CD4-positive, alpha-beta memory T cell (primary cell): Measurements from ENCODE around the gene CELF4. TPM values are rescaled to one million over a fixed set of nuclear protein-coding genes. Genes with fewer than 3 reads are reported as not detected.

ENCODE experiments used
- CTCF ChIA-PET: fragments of 350-600 bp; sonication (Branson Sonifier 250); formaldehyde crosslinking; loops from one replicate; lab custom pipeline; 2021; ENCODE audit warnings: inconsistent platforms; ENCODE audit not compliant: partially characterized antibody; lab: Charles Lee
- POLR2A ChIA-PET: fragments of 350-600 bp; sonication (Branson Sonifier 250); formaldehyde crosslinking; loops from one replicate; lab custom pipeline; 2021; ENCODE audit not compliant: partially characterized antibody; lab: Charles Lee
- DNase-seq, 5 donors: peaks; one replicate each; pipeline versions ENCODE4 v3.0.0 to v3.0.0-alpha.2; 2020 to 2022; ENCODE audit warnings: mixed read lengths in 1 of 5
- H3K27ac ChIP-seq: one replicate; pipeline ENCODE4 v1.7.0; 2013; ENCODE audit warnings: low read depth, low read length
- H3K27me3 ChIP-seq: 2 replicates; pipeline ENCODE4 v1.7.0; 2013; ENCODE audit warnings: mild to moderate bottlenecking, low read length, moderate library complexity; ENCODE audit not compliant: insufficient read depth
- H3K36me3 ChIP-seq: 2 replicates; pipeline ENCODE4 v1.7.0; 2013; ENCODE audit warnings: mild to moderate bottlenecking, low read length, moderate library complexity; ENCODE audit not compliant: insufficient read depth
- H3K4me1 ChIP-seq: 2 replicates; pipeline ENCODE4 v1.7.0; 2013; ENCODE audit warnings: mild to moderate bottlenecking, low read length, moderate library complexity; ENCODE audit not compliant: insufficient read depth
- H3K4me3 ChIP-seq, 2 donors: one replicate each; pipeline ENCODE4 v1.7.0; 2013; ENCODE audit warnings: low read length in 2 of 2, mild to moderate bottlenecking in 1 of 2
- H3K9me3 ChIP-seq, 2 donors: one replicate each; pipeline ENCODE4 v1.7.0; 2013; ENCODE audit warnings: low read length in 2 of 2, control low read depth in 1 of 2; ENCODE audit not compliant: control insufficient read depth in 1 of 2
- H3K27ac Mint-ChIP-seq, 7 donors: one replicate each; pipeline ENCODE4 v1.8.0; 2020 to 2021; ENCODE audit warnings: mixed read lengths in 7 of 7, mild to moderate bottlenecking in 6 of 7, inconsistent platforms in 3 of 7, moderate library complexity in 3 of 7
- H3K27me3 Mint-ChIP-seq, 2 donors: one replicate each; pipeline ENCODE4 v1.8.0; 2020 to 2021; ENCODE audit warnings: mixed read lengths in 2 of 2
- H3K36me3 Mint-ChIP-seq, 2 donors: one replicate each; pipeline ENCODE4 v1.8.0; 2020 to 2021; ENCODE audit warnings: mixed read lengths in 2 of 2, inconsistent platforms in 1 of 2, mild to moderate bottlenecking in 1 of 2
- H3K4me1 Mint-ChIP-seq, 4 donors: one replicate each; pipeline ENCODE4 v1.8.0; 2020 to 2021; ENCODE audit warnings: mixed read lengths in 4 of 4, mild to moderate bottlenecking in 1 of 4
- H3K4me3 Mint-ChIP-seq, 8 donors: one replicate each; pipeline ENCODE4 v1.8.0; 2020 to 2021; ENCODE audit warnings: mixed read lengths in 8 of 8, mild to moderate bottlenecking in 7 of 8, moderate library complexity in 6 of 8, inconsistent platforms in 3 of 8
- H3K9me3 Mint-ChIP-seq, 8 donors: one replicate each; pipeline ENCODE4 v1.8.0; 2020 to 2021; ENCODE audit warnings: mixed read lengths in 8 of 8, mild to moderate bottlenecking in 5 of 8, inconsistent platforms in 3 of 8, moderate library complexity in 1 of 8
- intact Hi-C: fragments of 100-400 bp; cut with micrococcal nuclease; formaldehyde crosslinking; loops from one replicate; pipeline ENCODE4 v1.15.1; 2023
- polyA plus RNA-seq, 2 donors: library from polyadenylated mRNA; unstranded; fragments of 300-500 nt; fragmentation: Illumina TruSeq; gene quantifications; one replicate each; pipeline ENCODE4 v1.2.3, GENCODE V29; 2021
- total RNA-seq, 2 experiments: library from RNA; stranded (reverse); gene quantifications; one replicate each; pipeline ENCODE4 v1.2.3, GENCODE V29; 2021

Gene CELF4
- total and polyA plus RNA-seq, 4 experiments from 2014 or later, result 0.23 TPM; not detected in 3

DNA sequence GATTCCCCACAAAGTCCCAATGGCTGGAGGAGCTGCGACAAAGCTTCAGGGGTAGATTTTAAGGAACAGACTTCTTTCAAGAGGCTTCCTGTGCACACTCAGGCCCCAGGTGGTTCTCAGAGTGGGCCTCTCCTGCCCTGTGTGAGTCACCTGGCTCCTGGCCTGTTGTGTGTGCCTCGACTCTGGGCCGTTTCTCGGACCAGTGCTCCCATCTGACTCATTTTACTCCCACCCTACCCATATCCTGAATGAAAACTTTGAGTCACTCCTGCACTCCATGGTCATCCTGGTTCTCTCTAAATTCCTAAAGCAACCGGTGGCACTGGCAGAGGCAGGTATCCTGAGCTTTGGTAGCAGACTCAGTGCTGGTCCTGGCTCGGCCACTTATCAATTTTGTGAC, 84.1 kb downstream of the CELF4 start:
- H3K4me1 Mint-ChIP-seq, result peaks cover 0 to 6% (median 5%) of the 10 kb centered on the region in 4 donors
- Histone ChIP-seq H3K4me1 (no peaks in the 10 kb centered on the region), H3K27me3 (peaks cover 3% of the 10 kb centered on the region), H3K4me3 (no peak overlapping the region), H3K9me3 (no peaks in the 10 kb centered on the region), H3K36me3 (no peaks in the 10 kb centered on the region), H3K27ac (no peak overlapping the region)
- peaks cover 0 to 7% (median under 1%) of the 10 kb centered on the region in 8 donors for H3K9me3 Mint-ChIP-seq
- peaks cover 19 to 25% of the 10 kb centered on the region in 2 donors for H3K27me3 Mint-ChIP-seq
- no peak overlapping the region for H3K27ac Mint-ChIP-seq
- CTCF ChIA-PET, result no interaction called here
- H3K36me3 Mint-ChIP-seq, result no peaks in the 10 kb centered on the region
- DNase-seq, result no peak
- intact Hi-C loops, result loop anchor here (10.0 kb wide), 1 partner anchor 997 kb away; no protein-coding TSS in a partner anchor
- POLR2A ChIA-PET, result no interaction called here
- no peak overlapping the region for H3K4me3 Mint-ChIP-seq

DNA sequence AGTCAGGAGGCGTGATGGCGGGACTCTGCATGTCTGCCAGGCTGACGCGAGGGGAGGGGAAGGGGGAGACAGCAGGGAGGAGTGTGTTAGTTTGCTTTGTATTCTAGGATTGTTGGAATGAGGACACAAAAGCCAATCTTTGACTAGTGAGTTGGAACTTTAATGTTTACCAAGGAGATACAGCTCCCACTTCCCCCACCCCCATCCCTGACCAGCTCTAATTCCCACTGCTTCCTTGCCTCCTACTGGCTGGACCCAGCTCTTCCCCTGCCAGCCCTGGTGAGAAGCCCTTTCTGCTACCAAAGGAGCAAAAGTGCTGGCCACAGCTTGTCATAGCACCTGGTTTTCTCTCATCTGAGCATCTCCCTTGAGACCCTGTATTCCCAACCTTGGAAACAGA, 84.5 kb downstream of the CELF4 start:
- intact Hi-C loops, result loop anchor here (10.0 kb wide), 1 partner anchor 996 kb away; no protein-coding TSS in a partner anchor
- Histone ChIP-seq H3K27me3 (no peaks in the 10 kb centered on the region), H3K36me3 (no peaks in the 10 kb centered on the region), H3K4me3 (no peak overlapping the region), H3K9me3 (no peaks in the 10 kb centered on the region), H3K4me1 (no peaks in the 10 kb centered on the region), H3K27ac (no peak overlapping the region)
- peaks cover 15 to 21% of the 10 kb centered on the region in 2 donors for H3K27me3 Mint-ChIP-seq
- ChIA-PET CTCF (no interaction called here), POLR2A (no interaction called here)
- H3K36me3 Mint-ChIP-seq, result no peaks in the 10 kb centered on the region
- peaks cover 0 to 5% (median 2%) of the 10 kb centered on the region in 4 donors for H3K4me1 Mint-ChIP-seq
- H3K27ac Mint-ChIP-seq, result no peak overlapping the region
- no peak for DNase-seq
- H3K4me3 Mint-ChIP-seq, result no peak overlapping the region
- H3K9me3 Mint-ChIP-seq, result peaks cover 0 to 7% (median under 1%) of the 10 kb centered on the region in 8 donors

DNA sequence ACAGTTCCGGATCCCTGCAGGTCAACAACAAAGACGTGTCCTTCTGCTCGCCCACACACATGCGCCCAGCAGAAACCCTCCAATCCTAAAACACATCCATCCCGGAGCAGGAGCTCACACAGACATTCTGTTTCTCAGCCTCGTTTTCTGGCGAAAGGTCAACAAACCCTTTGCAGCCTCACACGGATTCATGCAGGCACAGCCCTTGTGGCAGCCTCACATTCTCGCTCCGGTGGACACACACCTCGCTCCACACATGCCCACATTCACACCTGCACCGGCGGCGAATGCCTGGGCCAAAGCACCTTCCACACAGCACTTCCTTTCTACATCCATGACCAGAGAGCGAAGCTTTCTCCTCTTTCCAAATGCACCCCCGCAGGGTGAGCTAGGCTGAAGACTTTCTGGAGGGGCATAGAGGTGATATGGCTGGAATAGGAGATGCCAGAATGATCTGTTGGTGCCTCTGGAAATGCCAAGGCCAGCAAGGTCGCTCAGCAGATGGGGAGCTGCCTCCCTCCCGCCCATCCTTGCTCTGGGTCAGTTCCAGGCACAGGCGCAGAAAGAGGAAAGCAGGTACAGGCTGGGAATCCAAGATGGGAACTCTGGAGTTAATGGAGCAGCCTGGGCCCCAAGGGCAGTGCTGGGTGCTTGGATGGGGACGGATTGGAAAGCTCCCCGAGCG, 88.8 kb downstream of the CELF4 start:
- Mint-ChIP-seq H3K9me3 (peaks cover 0 to 2% (median 0%) of the 10 kb centered on the region in 8 donors), H3K27ac (peak overlapping the region in 1 of 7 donors; percentile 18), H3K36me3 (no peaks in the 10 kb centered on the region), H3K4me1 (no peaks in the 10 kb centered on the region), H3K4me3 (no peak overlapping the region), H3K27me3 (peaks cover 0 to 3% of the 10 kb centered on the region in 2 donors)
- CTCF ChIA-PET, result no interaction called here
- Histone ChIP-seq H3K36me3 (no peaks in the 10 kb centered on the region), H3K27me3 (no peaks in the 10 kb centered on the region), H3K4me3 (no peak overlapping the region), H3K27ac (no peak overlapping the region), H3K4me1 (no peaks in the 10 kb centered on the region), H3K9me3 (no peaks in the 10 kb centered on the region)
- POLR2A ChIA-PET, result no interaction called here
- intact Hi-C loops, result no loop called here
- no peak for DNase-seq

DNA sequence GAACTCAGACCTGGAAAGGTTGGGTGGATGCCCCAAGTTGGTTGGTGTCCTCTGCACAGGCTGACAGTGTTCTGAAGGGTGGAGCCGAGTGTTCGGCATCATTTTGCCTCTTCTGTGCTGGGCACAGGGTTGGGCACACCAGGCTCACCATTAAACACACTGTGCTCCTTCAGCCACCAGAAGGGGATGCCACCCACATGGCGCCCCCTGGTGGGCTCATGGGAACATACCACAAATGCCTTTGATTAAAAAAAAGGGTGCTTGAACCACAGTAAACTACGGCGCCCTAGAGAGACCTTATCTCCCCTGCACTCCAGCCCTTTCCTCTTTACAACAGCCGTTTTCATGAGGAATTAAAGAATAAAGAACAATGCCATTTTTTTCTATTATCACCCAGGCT, 89.4 kb downstream of the CELF4 start:
- H3K27ac Mint-ChIP-seq, result peak overlapping the region in 1 of 7 donors; percentile 18
- no peaks in the 10 kb centered on the region for H3K4me1 ChIP-seq
- CTCF ChIA-PET, result no interaction called here
- peaks cover 0 to 2% (median 0%) of the 10 kb centered on the region in 8 donors for H3K9me3 Mint-ChIP-seq
- intact Hi-C loops, result no loop called here
- H3K27ac ChIP-seq, result no peak overlapping the region
- H3K27me3 Mint-ChIP-seq, result peaks cover 0 to 3% of the 10 kb centered on the region in 2 donors
- no peaks in the 10 kb centered on the region for H3K27me3 ChIP-seq
- no peaks in the 10 kb centered on the region for H3K4me1 Mint-ChIP-seq
- POLR2A ChIA-PET, result no interaction called here
- H3K36me3 ChIP-seq, result no peaks in the 10 kb centered on the region
- H3K9me3 ChIP-seq, result no peaks in the 10 kb centered on the region
- no peak overlapping the region for H3K4me3 ChIP-seq
- no peak for DNase-seq
- H3K4me3 Mint-ChIP-seq, result no peak overlapping the region
- H3K36me3 Mint-ChIP-seq, result no peaks in the 10 kb centered on the region

DNA sequence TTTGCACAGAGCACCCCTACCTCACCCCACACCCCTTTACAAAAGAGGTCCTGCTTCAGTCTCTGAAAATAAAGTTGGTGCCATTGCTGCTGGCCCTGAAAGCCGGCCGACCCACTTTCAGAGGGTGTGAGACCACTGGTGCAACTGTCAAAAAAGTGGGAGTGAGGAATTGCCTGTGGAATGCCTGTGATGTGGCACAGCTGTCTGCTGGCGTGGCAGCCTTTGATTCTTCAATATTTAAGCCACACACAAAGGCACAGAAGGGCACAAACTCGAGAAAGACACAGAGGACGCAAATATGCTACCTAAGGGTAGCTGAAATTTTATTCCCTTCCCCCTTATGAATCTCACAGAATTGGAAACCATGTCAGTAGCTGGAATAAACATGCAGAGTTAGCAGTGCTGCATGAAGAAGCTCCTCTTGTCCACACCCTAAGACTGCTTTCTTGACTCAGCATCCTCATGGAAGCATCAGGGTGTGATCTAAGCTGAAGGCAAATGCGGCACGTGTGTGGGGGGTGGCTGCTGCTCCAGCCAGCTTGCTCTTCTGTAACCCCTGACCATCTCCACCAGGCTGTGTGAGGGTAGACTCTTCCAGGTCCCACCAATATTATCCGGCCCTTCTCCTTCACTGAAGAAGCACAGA, 92.3 kb downstream of the CELF4 start:
- no peak overlapping the region for H3K4me3 ChIP-seq
- POLR2A ChIA-PET, result no interaction called here
- Mint-ChIP-seq H3K4me3 (no peak overlapping the region), H3K9me3 (peaks cover 0 to 3% (median 0%) of the 10 kb centered on the region in 8 donors), H3K27ac (no peak overlapping the region), H3K36me3 (no peaks in the 10 kb centered on the region), H3K4me1 (no peaks in the 10 kb centered on the region), H3K27me3 (no peaks in the 10 kb centered on the region)
- no peaks in the 10 kb centered on the region for H3K4me1 ChIP-seq
- DNase-seq, result no peak
- H3K27ac ChIP-seq, result no peak overlapping the region
- H3K36me3 ChIP-seq, result no peaks in the 10 kb centered on the region
- CTCF ChIA-PET, result no interaction called here
- no peaks in the 10 kb centered on the region for H3K27me3 ChIP-seq
- intact Hi-C loops, result no loop called here
- no peaks in the 10 kb centered on the region for H3K9me3 ChIP-seq

DNA sequence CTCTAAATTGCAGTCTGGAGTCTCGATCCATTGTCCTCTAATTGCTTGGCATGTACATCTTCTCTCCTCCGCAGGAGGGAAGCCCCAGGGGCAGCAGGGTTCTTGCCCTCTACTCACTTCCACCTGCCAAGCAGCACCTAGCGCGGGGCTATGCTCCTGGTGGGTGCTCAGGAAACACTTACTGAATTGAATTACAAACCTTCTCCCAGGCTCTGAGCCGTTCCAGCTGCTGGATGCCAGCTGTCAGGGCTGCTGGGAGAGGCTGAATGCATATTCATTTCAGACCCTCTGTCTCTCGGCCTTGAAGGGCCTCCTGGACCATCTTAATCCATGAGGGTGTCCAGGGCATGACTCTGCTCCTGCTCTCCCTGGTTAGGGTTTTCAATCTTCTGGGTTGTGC, 94.0 kb downstream of the CELF4 start:
- Mint-ChIP-seq H3K4me1 (no peaks in the 10 kb centered on the region), H3K27ac (no peak overlapping the region), H3K9me3 (peaks cover 0 to 3% (median 0%) of the 10 kb centered on the region in 8 donors), H3K36me3 (no peaks in the 10 kb centered on the region), H3K4me3 (no peak overlapping the region), H3K27me3 (peaks cover 2% of the 10 kb centered on the region in 2 donors)
- no peak overlapping the region for H3K27ac ChIP-seq
- intact Hi-C loops, result no loop called here
- H3K4me3 ChIP-seq, result no peak overlapping the region
- no peaks in the 10 kb centered on the region for H3K27me3 ChIP-seq
- DNase-seq, result no peak
- no peaks in the 10 kb centered on the region for H3K4me1 ChIP-seq
- POLR2A ChIA-PET, result no interaction called here
- no peaks in the 10 kb centered on the region for H3K9me3 ChIP-seq
- H3K36me3 ChIP-seq, result no peaks in the 10 kb centered on the region
- CTCF ChIA-PET, result no interaction called here

DNA sequence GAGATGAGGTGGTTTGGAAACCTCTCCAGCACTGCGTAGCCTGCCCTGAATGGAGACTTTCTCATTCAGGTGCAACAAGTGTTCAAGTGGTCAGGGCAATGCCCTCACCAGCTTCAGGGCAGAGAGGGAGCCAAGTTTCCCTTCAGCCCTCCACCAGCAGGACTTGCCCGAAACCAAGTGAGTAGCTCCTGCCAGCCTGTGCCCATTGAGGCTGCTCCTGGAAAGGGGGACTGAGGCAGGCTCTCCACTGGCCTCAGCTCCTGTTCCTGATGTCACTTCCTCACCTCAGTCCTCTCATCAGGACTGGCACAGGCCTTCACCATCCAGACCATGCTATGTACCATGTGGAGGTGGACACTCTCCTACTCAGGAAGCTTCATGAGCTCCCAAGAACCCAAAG, 94.6 kb downstream of the CELF4 start:
- Mint-ChIP-seq H3K9me3 (peaks cover 0 to 5% (median 0%) of the 10 kb centered on the region in 8 donors), H3K36me3 (no peaks in the 10 kb centered on the region), H3K4me1 (no peaks in the 10 kb centered on the region), H3K4me3 (no peak overlapping the region), H3K27ac (no peak overlapping the region), H3K27me3 (peaks cover 2% of the 10 kb centered on the region in 2 donors)
- Histone ChIP-seq H3K4me3 (no peak overlapping the region), H3K4me1 (no peaks in the 10 kb centered on the region), H3K9me3 (no peaks in the 10 kb centered on the region), H3K27me3 (no peaks in the 10 kb centered on the region), H3K36me3 (no peaks in the 10 kb centered on the region), H3K27ac (no peak overlapping the region)
- POLR2A ChIA-PET, result no interaction called here
- CTCF ChIA-PET, result no interaction called here
- intact Hi-C loops, result no loop called here
- DNase-seq, result no peak
